Neural progenitor cell (in vitro differentiated cells): Measurements from ENCODE around the gene ATP6V0D1.

ENCODE experiments used
- CTCF ChIP-seq: fragments of 200-600 bp; sonication (generic); IDR thresholded peaks from 2 replicates; pipeline ENCODE4 v1.5.1; 2017; ENCODE audit warnings: antibody characterized with exemption, mild to moderate bottlenecking
- EZH2phosphoT487 ChIP-seq: fragments of 200-600 bp; sonication (generic); IDR thresholded peaks from 2 replicates; pipeline ENCODE4 v1.6.1; 2017; ENCODE audit warnings: antibody characterized with exemption

- TF ChIP-seq CTCF (no peak), EZH2phosphoT487 (no peak)
Measured at GRCh38 chr16:67448580-67448979, 32.4 kb downstream of the ATP6V0D1 start.
